Renal cortex interstitium (tissue), 11 donors: ENCODE data around the gene MYRF. TPM values are rescaled to one million over a fixed set of nuclear protein-coding genes. Genes with fewer than 3 reads are reported as not detected.
A peak's percentile ranks its signal among the peaks of the same experiment; 100 is the strongest.

Experiments
- DNase-seq, 11 donors: peaks; one replicate each; pipeline ENCODE4 v3.0.0-alpha.2; 2013; ENCODE audit warnings: low read depth in 9 of 11, low spot score in 4 of 11; ENCODE audit errors: extremely low read depth in 1 of 11
- polyA plus RNA-seq, 3 donors: library from polyadenylated mRNA; unstranded; fragments of 120-200 nt; gene quantifications; one replicate each; pipeline ENCODE4 v1.2.1, GENCODE V29; 2013; ENCODE audit not compliant: insufficient read length in 3 of 3

Gene MYRF
- polyA plus RNA-seq, 3 donors = 21.7 to 27.8 (median 23.4) TPM

GRCh38 chr11:61800331-61801281, 48.2 kb downstream of the MYRF start:
- no peak for DNase-seq

GRCh38 chr11:61802605-61803004, 50.2 kb downstream of the MYRF start:
- DNase-seq = no peak

DNA sequence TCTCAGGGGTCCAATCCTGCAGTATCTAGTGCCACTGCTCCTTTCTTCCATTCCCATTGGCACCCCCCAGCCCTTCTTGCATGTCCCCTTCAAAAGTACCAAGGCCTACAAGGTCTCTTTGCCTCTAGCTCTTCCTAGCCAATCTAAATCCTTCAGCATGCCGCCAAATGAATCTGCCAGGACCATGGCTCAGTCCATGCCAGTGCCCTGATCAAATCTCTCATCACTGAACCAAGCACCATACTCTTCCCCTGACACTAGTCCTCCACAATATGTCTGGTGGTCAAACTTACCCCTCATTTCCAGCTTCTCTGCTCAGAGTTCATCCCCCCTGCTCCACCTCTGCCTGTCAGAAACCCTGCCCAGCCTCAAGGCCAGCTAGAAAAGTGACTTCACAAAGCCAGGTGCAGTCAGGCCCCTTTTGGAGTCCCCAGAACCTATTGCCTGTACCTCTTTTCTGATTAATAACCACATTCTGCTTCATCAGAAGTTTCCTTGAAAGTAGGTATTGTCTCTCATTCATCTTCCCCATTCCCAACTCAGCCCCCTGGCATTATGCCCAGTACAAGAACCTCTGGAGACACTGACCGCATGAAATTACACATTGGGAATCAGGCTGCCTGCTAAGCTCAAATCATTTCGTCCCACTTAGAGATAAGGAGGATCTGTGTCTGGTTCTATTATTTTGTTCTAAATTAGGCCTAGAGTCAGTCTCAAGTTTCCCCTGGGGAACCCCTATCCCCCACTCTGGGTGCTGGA, 51.6 kb downstream of the MYRF start:
- DNase-seq = no peak

- DNase-seq = no peak
Measured at GRCh38 chr11:61805146-61805545, 52.7 kb downstream of the MYRF start.

GRCh38 chr11:61806785-61807184, 54.3 kb downstream of the MYRF start:
- no peak for DNase-seq

DNA sequence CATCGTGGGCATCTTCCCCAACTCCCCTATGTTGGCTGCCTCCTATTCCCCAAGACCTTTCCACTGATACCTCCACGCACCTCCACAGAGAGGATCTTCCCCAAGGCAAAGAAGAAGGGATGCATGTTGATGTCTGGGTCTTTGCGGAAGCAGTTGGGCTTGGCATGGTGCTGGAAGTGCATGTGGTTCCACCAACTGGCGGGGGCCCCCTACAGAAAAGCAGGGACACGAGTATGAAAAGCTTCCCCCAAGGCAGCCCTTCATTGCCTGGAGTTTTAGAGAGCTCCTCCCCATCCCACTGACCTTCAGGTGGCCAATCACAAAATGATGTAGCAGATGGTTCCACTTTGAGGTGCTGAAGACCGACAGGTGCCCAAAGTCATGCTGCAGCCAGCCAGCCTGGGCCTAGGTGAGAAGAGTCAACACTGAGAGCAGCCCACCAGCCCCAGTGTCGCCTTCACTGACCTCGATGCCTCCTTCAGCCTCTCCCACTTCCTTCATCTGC, 58.3 kb downstream of the MYRF start:
- no peak for DNase-seq

DNA sequence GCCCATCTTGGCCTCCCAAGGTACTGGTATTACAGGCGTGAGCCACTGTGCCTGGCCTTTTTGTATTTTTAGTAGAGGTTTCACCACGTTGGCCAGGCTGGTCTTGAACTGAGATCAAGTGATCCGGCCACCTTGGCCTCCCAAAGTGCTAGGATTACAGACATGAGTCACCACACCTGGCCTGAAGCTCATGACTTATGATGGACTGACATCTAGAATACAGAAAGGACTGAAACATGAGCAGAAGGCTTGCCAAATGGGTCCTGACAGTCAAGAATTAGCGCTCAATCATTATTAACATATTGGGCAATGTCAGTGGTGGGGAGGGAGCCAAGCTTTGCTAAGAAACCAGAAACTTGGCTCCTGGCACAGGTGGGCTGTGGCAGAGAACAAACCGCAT, 59.4 kb downstream of the MYRF start:
- no peak for DNase-seq

GRCh38 chr11:61812736-61813411, 60.4 kb downstream of the MYRF start:
- DNase-seq = no peak

- DNase-seq = no peak
Measured at GRCh38 chr11:61814247-61814957, 62.0 kb downstream of the MYRF start.

- peak; percentile 81 to 94 (median 89) for DNase-seq
Measured at GRCh38 chr11:61814958-61815789, 62.7 kb downstream of the MYRF start.

DNA sequence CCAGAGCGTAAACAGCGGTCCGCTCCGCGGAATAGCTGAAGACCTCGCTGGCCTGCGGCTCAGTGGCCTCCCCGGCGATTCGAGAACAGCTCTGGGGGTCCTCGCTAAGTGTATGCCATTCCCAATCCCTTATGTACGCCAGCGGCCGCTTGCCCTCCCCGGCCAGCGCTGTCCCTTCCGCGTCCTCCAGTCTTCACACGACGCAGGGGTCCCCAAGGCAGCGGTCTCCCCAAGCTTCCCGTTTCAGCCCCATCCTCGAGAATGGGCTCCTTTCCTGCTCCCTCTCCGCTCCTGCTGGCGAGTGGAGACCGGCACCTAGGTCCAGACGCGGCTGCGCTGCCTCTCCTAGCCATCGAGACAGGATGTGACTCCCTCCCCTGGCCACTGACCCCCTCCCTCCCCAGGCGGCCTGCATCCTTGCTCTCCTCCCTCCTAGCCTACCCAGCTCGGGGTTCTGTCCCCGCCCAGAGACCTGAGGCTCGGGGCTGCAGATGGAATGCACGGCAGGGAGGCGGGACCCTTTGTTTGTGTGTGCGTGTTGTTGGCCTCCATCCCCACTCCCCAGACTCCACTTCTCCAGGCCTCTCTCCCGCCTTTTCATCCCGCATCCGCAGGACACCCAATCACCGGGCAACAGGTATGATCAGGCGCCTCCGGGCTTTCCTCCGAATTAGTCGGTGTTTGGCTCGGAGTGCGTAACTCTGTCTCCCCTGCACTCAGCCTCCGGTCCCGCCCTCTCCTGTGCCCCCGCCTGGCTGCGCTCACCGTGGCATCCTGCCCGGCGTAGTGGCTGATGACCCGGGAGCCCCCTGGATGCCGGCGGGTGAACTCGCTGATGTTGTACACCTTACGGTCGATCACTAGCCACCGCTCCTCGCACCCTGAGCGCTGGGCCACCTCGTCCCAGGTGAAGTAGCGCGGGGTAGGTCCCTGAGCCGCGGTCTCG, 63.6 kb downstream of the MYRF start:
- DNase-seq = peak in 4 of 11 donors; percentile 45 to 63 (median 60)

DNA sequence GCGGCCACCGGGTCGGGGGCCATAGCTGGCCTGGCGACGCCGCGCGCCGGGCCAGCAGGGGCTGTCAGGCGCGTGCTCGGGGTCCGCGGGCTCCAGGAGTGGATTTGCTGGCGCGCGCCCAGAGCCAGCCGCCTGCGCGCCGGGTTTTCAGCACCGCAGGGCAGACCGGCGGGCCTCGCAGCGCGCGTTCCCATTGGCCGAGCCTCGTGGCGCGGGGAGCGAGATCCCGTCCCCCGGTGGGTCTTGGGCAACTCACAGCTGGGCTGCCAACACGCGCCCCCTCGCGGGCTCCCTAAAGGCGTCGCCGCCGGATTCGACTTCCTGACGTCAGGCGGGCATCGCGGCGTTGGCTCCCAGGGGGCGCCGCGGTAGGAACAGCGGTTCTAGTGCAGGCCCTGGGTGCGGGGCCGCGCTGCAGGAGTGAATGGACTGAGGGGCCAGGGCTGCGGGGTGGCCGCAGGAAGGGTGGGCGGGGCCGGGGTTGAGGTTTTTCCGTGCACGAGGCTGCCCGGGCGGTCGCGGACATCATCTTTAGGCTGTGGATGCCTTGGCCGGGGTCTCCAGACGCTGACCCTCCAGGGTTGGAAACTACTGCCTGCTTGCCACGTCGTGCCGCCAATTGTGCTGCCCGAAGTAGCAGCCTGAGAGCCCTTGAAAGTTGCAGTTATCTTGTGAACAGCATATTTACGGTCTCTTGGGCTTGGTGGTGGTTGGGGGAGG, 64.5 kb downstream of the MYRF start, which contains the start of gene FADS1:
Gene FADS1, minus strand, starts transcription at position 268 of the 720 bp plus-strand sequence. Its CDS starts 74 bp downstream, at position 194.
- peak; percentile 65 to 93 (median 90) for DNase-seq

DNA sequence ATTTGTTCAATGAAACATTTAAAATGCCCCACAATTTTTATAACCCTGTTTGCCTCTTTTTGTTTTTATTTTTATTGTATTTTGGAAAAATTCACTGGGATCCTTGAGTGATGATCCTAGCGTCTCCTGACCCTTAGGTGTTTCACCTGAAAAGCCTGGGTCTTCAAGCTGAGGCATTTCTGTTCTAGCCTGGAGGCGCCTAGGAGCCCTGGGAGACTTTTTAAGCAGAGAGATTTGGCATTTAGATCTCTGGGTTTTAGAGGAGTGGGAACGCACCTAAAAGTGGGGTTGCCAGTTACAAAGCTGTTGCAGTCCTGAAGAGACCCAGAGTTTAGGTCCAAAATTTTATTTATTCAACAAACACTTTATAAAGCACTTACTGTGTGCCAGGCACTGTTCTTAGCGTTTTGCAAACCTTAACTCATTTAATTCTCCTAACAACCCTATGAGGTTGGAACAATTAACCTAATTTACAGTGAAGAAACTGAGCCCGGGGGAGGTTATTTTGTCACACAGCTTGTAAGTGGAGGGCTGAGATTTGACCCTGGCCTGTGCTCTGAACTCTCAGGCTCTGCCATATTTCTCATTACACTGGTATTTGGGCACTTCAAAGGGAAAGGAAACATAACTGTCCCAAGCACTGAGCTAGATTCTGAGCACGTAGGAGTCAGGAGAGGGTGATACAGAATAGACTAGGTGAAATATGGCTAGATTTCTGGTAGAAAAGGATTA, 65.2 kb downstream of the MYRF start:
- no peak for DNase-seq

DNA sequence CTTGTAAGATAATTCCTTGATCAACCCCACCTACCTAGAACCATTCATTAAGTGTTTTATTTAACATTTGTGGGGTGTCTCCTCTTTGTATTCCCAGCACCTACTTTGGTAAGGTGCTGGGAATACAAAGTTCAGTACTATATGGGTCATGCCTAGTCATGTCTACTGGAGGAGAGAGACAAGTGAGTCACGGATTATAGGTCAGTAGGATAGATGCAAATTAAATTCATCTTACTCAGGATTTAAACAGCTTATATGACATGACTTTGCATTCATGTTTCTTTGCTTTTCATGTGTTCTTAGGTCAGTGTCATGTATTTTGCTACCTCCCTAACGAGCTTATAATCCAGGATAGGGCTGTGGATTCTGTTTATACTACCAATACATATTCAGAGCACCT, 67.7 kb downstream of the MYRF start:
- DNase-seq = no peak

DNA sequence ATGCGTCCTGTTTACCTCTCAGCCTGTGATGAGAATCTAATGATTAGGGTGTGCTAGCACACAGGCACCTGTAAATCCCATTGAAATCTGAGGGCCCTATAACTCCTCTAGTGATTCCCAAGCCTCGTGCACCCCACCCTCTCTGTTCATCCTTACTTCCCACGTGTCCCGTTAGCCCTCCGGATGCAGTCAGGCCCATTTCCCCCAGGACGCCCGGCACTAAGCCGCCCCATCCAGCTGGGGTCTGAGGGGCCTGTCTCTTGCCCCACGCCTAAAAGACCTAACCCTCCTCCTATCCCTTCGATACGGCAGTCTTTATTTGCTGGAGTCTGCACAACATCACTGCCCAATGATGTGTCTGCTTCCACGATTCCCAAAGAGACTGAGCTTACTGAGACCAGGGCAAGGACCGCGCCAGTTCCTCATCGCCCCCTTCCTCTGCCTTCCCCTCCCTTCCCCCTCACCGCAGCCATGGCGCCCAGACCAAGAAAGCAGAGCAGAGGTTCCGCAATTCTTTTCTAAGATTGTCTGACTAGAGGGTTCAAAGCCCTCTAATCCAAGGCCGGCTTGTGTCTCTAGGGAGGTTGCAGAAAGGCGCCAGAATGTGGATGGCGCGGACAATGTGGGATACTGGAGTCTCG, 74.6 kb downstream of the MYRF start:
- peak in 2 of 11 donors; percentile 13 to 18 for DNase-seq
